Ascending aorta (tissue), 2 donors: Measurements from ENCODE around the gene LRBA. TPM values are rescaled to one million over a fixed set of nuclear protein-coding genes. Genes with fewer than 3 reads are reported as not detected.

Experiments
- DNase-seq, 2 donors: peaks; one replicate each; pipeline ENCODE4 v3.0.0-alpha.2; 2019; ENCODE audit warnings: low spot score in 2 of 2
- H3K27ac ChIP-seq, 2 donors: fragments of 200-600 bp; sonication (generic); one replicate each; pipeline ENCODE4 v1.5.1; 2016 to 2017; ENCODE audit warnings: mild to moderate bottlenecking in 1 of 2
- H3K27me3 ChIP-seq: fragments of 200-600 bp; sonication (generic); one replicate; pipeline ENCODE4 v1.5.1; 2017
- H3K36me3 ChIP-seq, 2 donors: fragments of 200-600 bp; sonication (generic); one replicate each; pipeline ENCODE4 v1.5.1; 2016
- H3K4me1 ChIP-seq, 2 donors: fragments of 200-600 bp; sonication (generic); one replicate each; pipeline ENCODE4 v1.5.1; 2016 to 2017; ENCODE audit warnings: mild to moderate bottlenecking in 1 of 2
- H3K4me3 ChIP-seq, 2 donors: fragments of 200-600 bp; sonication (generic); one replicate each; pipeline ENCODE4 v1.5.1; 2016 to 2017; ENCODE audit warnings: mild to moderate bottlenecking in 1 of 2
- H3K9me3 ChIP-seq, 2 donors: fragments of 200-600 bp; sonication (generic); one replicate each; pipeline ENCODE4 v1.5.1; 2016
- CTCF ChIP-seq, 3 experiments: fragments of 200-600 bp in 2 of 3; fragments of 450-650 bp in 1 of 3; sonication (generic) in 2 of 3; IDR thresholded peaks; one replicate each; pipeline ENCODE4 v1.5.1; 2016 to 2019; ENCODE audit warnings: antibody characterized with exemption in 3 of 3, mild to moderate bottlenecking in 1 of 3, moderate library complexity in 1 of 3
- intact Hi-C: fragments of 100-400 bp; cut with DNase I; formaldehyde crosslinking; loops from one replicate; pipeline ENCODE4 v1.15.1; 2023
- total RNA-seq: library from RNA; depleted of rRNA; stranded (reverse); fragments of >200 nt; gene quantifications from one replicate; pipeline ENCODE4 v1.1.0, GENCODE V29; 2016

LRBA gene
- total RNA-seq, 1 donor from 2014 or later = 15.2 TPM

- H3K4me3 ChIP-seq = no peak overlapping the region
- no peaks in the 10 kb centered on the region for H3K9me3 ChIP-seq
- no peaks in the 10 kb centered on the region for H3K27me3 ChIP-seq
- no peak for TF ChIP-seq CTCF (IDR thresholded peaks at IDR 0.05)
- no peaks in the 10 kb centered on the region for H3K36me3 ChIP-seq
- intact Hi-C loops = no loop called here
- no peaks in the 10 kb centered on the region for H3K4me1 ChIP-seq
- DNase-seq = no peak
- no peak overlapping the region for H3K27ac ChIP-seq
Measured at GRCh38 chr4:150384249-150384648, 630.8 kb downstream of the LRBA start.

DNA sequence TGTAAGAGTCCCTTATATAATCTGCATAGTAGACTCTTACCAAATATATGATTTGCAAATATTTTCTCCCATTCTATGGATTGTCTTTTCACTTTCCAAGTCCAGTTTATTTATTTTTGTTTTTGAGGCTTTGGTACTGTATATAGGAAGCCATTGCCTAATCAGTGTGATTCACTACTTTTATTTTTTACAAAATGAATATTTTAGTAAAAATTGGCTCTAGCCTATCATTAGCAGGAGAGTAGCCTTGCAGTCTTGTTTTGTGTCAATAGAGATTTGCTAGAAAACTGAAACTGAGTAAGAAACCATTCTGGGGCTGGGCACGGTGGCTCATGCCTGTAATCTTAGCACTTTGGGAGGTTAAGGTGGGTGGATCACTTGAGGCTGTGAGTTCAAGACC is 633.1 kb downstream of the LRBA start:
- no peak overlapping the region for H3K27ac ChIP-seq
- no peaks in the 10 kb centered on the region for H3K27me3 ChIP-seq
- no peak for DNase-seq
- H3K4me3 ChIP-seq = no peak overlapping the region
- H3K4me1 ChIP-seq = no peaks in the 10 kb centered on the region
- no peaks in the 10 kb centered on the region for H3K9me3 ChIP-seq
- intact Hi-C loops = no loop called here
- H3K36me3 ChIP-seq = no peaks in the 10 kb centered on the region
- TF ChIP-seq CTCF (IDR thresholded peaks at IDR 0.05) = no peak

- Histone ChIP-seq H3K4me3 (no peak overlapping the region), H3K36me3 (no peaks in the 10 kb centered on the region), H3K9me3 (no peaks in the 10 kb centered on the region), H3K27me3 (no peaks in the 10 kb centered on the region), H3K4me1 (no peaks in the 10 kb centered on the region), H3K27ac (no peak overlapping the region)
- TF ChIP-seq CTCF (IDR thresholded peaks at IDR 0.05) = no peak
- intact Hi-C loops = no loop called here
- no peak for DNase-seq
Measured at GRCh38 chr4:150381609-150382008, 633.5 kb downstream of the LRBA start.

- no peak for DNase-seq
- no peak for TF ChIP-seq CTCF (IDR thresholded peaks at IDR 0.05)
- Histone ChIP-seq H3K27me3 (no peaks in the 10 kb centered on the region), H3K9me3 (no peaks in the 10 kb centered on the region), H3K27ac (no peak overlapping the region), H3K36me3 (no peaks in the 10 kb centered on the region), H3K4me1 (no peaks in the 10 kb centered on the region), H3K4me3 (no peak overlapping the region)
- intact Hi-C loops = no loop called here
Measured at GRCh38 chr4:150381036-150381435, 634.0 kb downstream of the LRBA start.

- Histone ChIP-seq H3K4me3 (no peak overlapping the region), H3K4me1 (no peaks in the 10 kb centered on the region), H3K27me3 (no peaks in the 10 kb centered on the region), H3K36me3 (no peaks in the 10 kb centered on the region), H3K9me3 (no peaks in the 10 kb centered on the region), H3K27ac (no peak overlapping the region)
- no peak for DNase-seq
- no peak for TF ChIP-seq CTCF (IDR thresholded peaks at IDR 0.05)
- intact Hi-C loops = no loop called here
Measured at GRCh38 chr4:150379454-150379853, 635.6 kb downstream of the LRBA start.

- H3K9me3 ChIP-seq = no peaks in the 10 kb centered on the region
- no peaks in the 10 kb centered on the region for H3K4me1 ChIP-seq
- intact Hi-C loops = no loop called here
- no peak overlapping the region for H3K27ac ChIP-seq
- no peaks in the 10 kb centered on the region for H3K27me3 ChIP-seq
- no peak for DNase-seq
- no peak for TF ChIP-seq CTCF (IDR thresholded peaks at IDR 0.05)
- H3K4me3 ChIP-seq = no peak overlapping the region
- H3K36me3 ChIP-seq = no peaks in the 10 kb centered on the region
Measured at GRCh38 chr4:150375025-150375424, 640.1 kb downstream of the LRBA start.
